Right lung (tissue), 5 donors: Measurements from ENCODE around the gene CACNB4. TPM values are rescaled to one million over a fixed set of nuclear protein-coding genes. Genes with fewer than 3 reads are reported as not detected.
"Not testable (repeated sequence)": the region's sequence is repeated elsewhere in the genome, so short reads cannot be mapped to it uniquely, and the experiment has no call there.

Experiments used
- DNase-seq, 2 donors: peaks; one replicate each; pipeline ENCODE4 v3.0.0-alpha.2; 2013
- polyA plus RNA-seq, 5 donors: library from polyadenylated mRNA; unstranded; fragments of 120-200 nt; gene quantifications; one replicate each; pipeline versions ENCODE4 v1.2.1 to v1.2.3, GENCODE V29; 2013; ENCODE audit warnings: inconsistent platforms in 1 of 5, low replicate concordance in 1 of 5; ENCODE audit not compliant: insufficient read length in 5 of 5, insufficient read depth in 1 of 5

The CACNB4 gene
- polyA plus RNA-seq, 5 donors: 4.2 to 12.8 (median 9.3) TPM

GRCh38 chr2:152090726-152091125 is 8.1 kb downstream of the CACNB4 start:
- not testable (repeated sequence) for DNase-seq

- no peak for DNase-seq
These were observed 9.6 kb downstream of the CACNB4 start for GRCh38 chr2:152089238-152089637.

- no peak for DNase-seq
These were observed 10.8 kb downstream of the CACNB4 start for GRCh38 chr2:152088006-152088405.

- DNase-seq: no peak
These were observed 12.6 kb downstream of the CACNB4 start for GRCh38 chr2:152086231-152086630.

- DNase-seq: no peak
These were observed 14.8 kb downstream of the CACNB4 start for GRCh38 chr2:152084076-152084475.

GRCh38 chr2:152083202-152083875 is 15.5 kb downstream of the CACNB4 start:
- DNase-seq: no peak

GRCh38 chr2:152078662-152079061 is 20.2 kb downstream of the CACNB4 start:
- no peak for DNase-seq

GRCh38 chr2:152078023-152078422 is 20.8 kb downstream of the CACNB4 start:
- no peak for DNase-seq

- no peak for DNase-seq
These were observed 23.3 kb downstream of the CACNB4 start for GRCh38 chr2:152075461-152076050.

- DNase-seq: no peak
These were observed 26.8 kb downstream of the CACNB4 start for GRCh38 chr2:152072011-152072410.

- no peak for DNase-seq
These were observed 27.3 kb downstream of the CACNB4 start for GRCh38 chr2:152071518-152071917.

- DNase-seq: no peak
These were observed 27.8 kb downstream of the CACNB4 start for GRCh38 chr2:152071092-152071491.

- no peak for DNase-seq
These were observed 30.6 kb downstream of the CACNB4 start for GRCh38 chr2:152068226-152068625.

- DNase-seq: no peak
These were observed 31.0 kb downstream of the CACNB4 start for GRCh38 chr2:152067823-152068222.

GRCh38 chr2:152065945-152066344 is 32.9 kb downstream of the CACNB4 start:
- no peak for DNase-seq

GRCh38 chr2:152064001-152064400 is 34.8 kb downstream of the CACNB4 start:
- no peak for DNase-seq

GRCh38 chr2:152063325-152063924 is 35.4 kb downstream of the CACNB4 start:
- no peak for DNase-seq

GRCh38 chr2:152062125-152063091 is 36.4 kb downstream of the CACNB4 start:
- no peak for DNase-seq

- DNase-seq: no peak
These were observed 37.5 kb downstream of the CACNB4 start for GRCh38 chr2:152061383-152061782.

GRCh38 chr2:152058655-152059054 is 40.2 kb downstream of the CACNB4 start:
- no peak for DNase-seq

GRCh38 chr2:152056418-152056817 is 42.4 kb downstream of the CACNB4 start:
- no peak for DNase-seq
